ENCODE results near the gene GTPBP1.

GTPBP1 gene

GRCh38 chr22:38766076-38766777 lies 60.5 kb downstream of the GTPBP1 start:
- DNase-seq, result peak; percentile 35
- H3K9ac ChIP-seq (ENCODE audit: low read length), result no peak overlapping the region

GRCh38 chr22:38767313-38767712 lies 61.6 kb downstream of the GTPBP1 start:
- Histone ChIP-seq H3K9me2 (replicated peaks; ENCODE audit: insufficient read depth, low read length) (no peaks in the 10 kb centered on the region), H3K9me3 (replicated peaks; ENCODE audit: insufficient read depth, low read length) (no peaks in the 10 kb centered on the region), H2AFZ (ENCODE audit: low read length) (no peak overlapping the region), H3K4me3 (ENCODE audit: low read length) (no peak overlapping the region), H4K20me1 (ENCODE audit: insufficient read depth, low read length) (no peaks in the 10 kb centered on the region), H3K4me1 (ENCODE audit: low read length) (no peaks in the 10 kb centered on the region), H3K4me2 (ENCODE audit: low read depth, low read length) (no peak overlapping the region), H3K36me3 (replicated peaks; ENCODE audit: insufficient read depth, low read length) (no peaks in the 10 kb centered on the region), H3K9ac (ENCODE audit: low read length) (no peak overlapping the region), H3K79me2 (ENCODE audit: low read length) (no peaks in the 10 kb centered on the region), H3K27ac (ENCODE audit: low read length) (no peak overlapping the region), H3K27me3 (replicated peaks; ENCODE audit: insufficient read depth, low read length) (no peaks in the 10 kb centered on the region), H3F3A (ENCODE audit: insufficient read depth, low read length) (no peaks in the 10 kb centered on the region)
- no peak for DNase-seq
- TF ChIP-seq EZH2 (optimal IDR thresholded peaks at IDR 0.05; ENCODE audit: low read depth, low read length), result no peak
- TF ChIP-seq CTCF (IDR thresholded peaks at IDR 0.05; ENCODE audit: low read length), result no peak
- no peak for TF ChIP-seq EZH2phosphoT487 (IDR thresholded peaks at IDR 0.05; ENCODE audit: low read length)

More at GRCh38 chr22:38766076-38766777, 60.5 kb downstream of the GTPBP1 start:
- Histone ChIP-seq H2AFZ (ENCODE audit: low read length) (no peak overlapping the region), H3K9me3 (replicated peaks; ENCODE audit: insufficient read depth, low read length) (no peaks in the 10 kb centered on the region), H4K20me1 (ENCODE audit: insufficient read depth, low read length) (no peaks in the 10 kb centered on the region), H3K4me2 (ENCODE audit: low read depth, low read length) (no peak overlapping the region), H3K79me2 (ENCODE audit: low read length) (no peaks in the 10 kb centered on the region), H3K9me2 (replicated peaks; ENCODE audit: insufficient read depth, low read length) (no peaks in the 10 kb centered on the region), H3F3A (ENCODE audit: insufficient read depth, low read length) (no peaks in the 10 kb centered on the region), H3K4me1 (ENCODE audit: low read length) (no peaks in the 10 kb centered on the region), H3K27ac (ENCODE audit: low read length) (no peak overlapping the region), H3K27me3 (replicated peaks; ENCODE audit: insufficient read depth, low read length) (no peaks in the 10 kb centered on the region), H3K36me3 (replicated peaks; ENCODE audit: insufficient read depth, low read length) (no peaks in the 10 kb centered on the region), H3K4me3 (ENCODE audit: low read length) (no peak overlapping the region)
- TF ChIP-seq EZH2phosphoT487 (IDR thresholded peaks at IDR 0.05; ENCODE audit: low read length) (no peak), CTCF (IDR thresholded peaks at IDR 0.05; ENCODE audit: low read length) (peak; percentile 85), EZH2 (optimal IDR thresholded peaks at IDR 0.05; ENCODE audit: low read depth, low read length) (no peak)

- Histone ChIP-seq H3K79me2 (ENCODE audit: low read length) (no peaks in the 10 kb centered on the region), H3K9me3 (replicated peaks; ENCODE audit: insufficient read depth, low read length) (no peaks in the 10 kb centered on the region), H4K20me1 (ENCODE audit: insufficient read depth, low read length) (no peaks in the 10 kb centered on the region), H3K9ac (ENCODE audit: low read length) (no peak overlapping the region), H3K4me2 (ENCODE audit: low read depth, low read length) (no peak overlapping the region), H3K4me3 (ENCODE audit: low read length) (no peak overlapping the region), H2AFZ (ENCODE audit: low read length) (no peak overlapping the region), H3K36me3 (replicated peaks; ENCODE audit: insufficient read depth, low read length) (no peaks in the 10 kb centered on the region), H3K9me2 (replicated peaks; ENCODE audit: insufficient read depth, low read length) (no peaks in the 10 kb centered on the region), H3K27me3 (replicated peaks; ENCODE audit: insufficient read depth, low read length) (no peaks in the 10 kb centered on the region), H3K27ac (ENCODE audit: low read length) (no peak overlapping the region), H3F3A (ENCODE audit: insufficient read depth, low read length) (no peaks in the 10 kb centered on the region), H3K4me1 (ENCODE audit: low read length) (no peaks in the 10 kb centered on the region)
- TF ChIP-seq EZH2 (optimal IDR thresholded peaks at IDR 0.05; ENCODE audit: low read depth, low read length), result no peak
- no peak for TF ChIP-seq EZH2phosphoT487 (IDR thresholded peaks at IDR 0.05; ENCODE audit: low read length)
- TF ChIP-seq CTCF (IDR thresholded peaks at IDR 0.05; ENCODE audit: low read length), result no peak
- no peak for DNase-seq
Measured at GRCh38 chr22:38768036-38768435, 62.3 kb downstream of the GTPBP1 start.

Data from MM.1S (cell line).